GM19468 (cell line): Measurements from ENCODE around the gene FXYD7.
"Not testable (repeated sequence)": the region's sequence is repeated elsewhere in the genome, so short reads cannot be mapped to it uniquely, and the experiment has no call there.

Experiments used
- ATAC-seq: cut with Tn5 transposase; IDR thresholded peaks from one replicate; pipeline ENCODE4 v1.9.1; 2021; ENCODE audit warnings: mild to moderate bottlenecking, moderate library complexity, moderate number of reproducible peaks; ENCODE audit not compliant: unreplicated experiment; ENCODE audit errors: extremely low read depth

The FXYD7 gene

GRCh38 chr19:35125270-35125717 is 17.8 kb upstream of the FXYD7 start:
- no peak for ATAC-seq

DNA sequence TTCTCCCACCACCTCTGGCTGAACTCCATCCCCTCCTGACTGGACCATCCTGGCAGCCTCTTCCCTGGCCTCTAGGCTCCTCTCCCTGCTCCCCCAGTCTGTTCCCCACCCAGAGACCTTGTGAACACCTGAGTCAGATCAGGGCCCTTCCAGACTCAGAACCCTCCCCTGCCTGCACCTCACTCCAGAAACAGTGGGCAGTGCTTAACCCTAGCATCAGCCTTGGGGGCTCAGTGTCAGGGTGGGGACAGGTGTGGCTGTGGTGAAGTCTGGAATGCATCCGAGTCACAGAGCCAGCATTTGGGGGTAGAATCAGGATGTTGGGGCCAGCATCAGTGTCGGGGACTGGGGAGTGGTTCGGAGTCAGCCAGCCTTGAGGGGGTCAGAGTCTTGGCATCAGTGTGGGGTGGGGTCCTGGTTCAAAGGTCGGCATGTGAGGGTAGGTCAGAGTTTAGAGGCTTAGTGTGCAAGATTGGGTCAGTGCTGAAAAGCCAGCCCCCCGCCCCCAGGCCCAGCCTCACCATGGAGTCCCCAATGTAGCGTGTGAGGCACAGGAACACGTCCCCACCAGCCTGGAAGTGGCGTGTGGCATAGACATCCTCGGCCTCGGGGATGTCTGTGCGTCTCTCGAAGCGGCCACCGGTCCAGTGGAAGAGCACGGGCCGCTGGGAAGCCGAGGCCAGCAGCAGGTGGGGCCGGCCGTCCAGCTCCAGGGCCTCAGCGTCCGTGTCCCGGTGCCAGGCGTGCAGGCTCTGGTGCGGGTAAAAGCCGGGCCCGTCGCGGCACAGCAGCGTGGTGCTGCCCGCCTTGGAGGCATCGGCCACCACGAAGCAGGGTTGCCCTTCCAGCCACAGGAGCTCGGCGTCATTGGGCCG is 17.1 kb upstream of the FXYD7 start:
- no peak for ATAC-seq

DNA sequence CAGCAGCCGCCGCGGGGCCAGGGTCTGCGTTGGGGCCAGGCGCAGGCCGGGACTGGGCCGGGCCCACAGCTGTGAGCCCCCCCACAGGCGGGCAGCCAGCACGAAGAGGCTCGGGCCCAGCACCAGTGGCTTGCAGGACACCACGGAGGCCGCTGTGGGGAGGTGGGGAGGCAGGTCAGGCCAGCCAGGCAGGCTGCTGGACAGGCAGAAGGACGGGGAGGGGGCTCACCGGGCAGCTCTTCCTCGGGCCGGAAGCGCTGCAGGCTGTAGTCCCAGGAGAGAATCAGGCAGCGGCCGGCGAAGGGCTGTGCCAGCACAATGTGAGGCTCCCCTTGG is 16.5 kb upstream of the FXYD7 start:
- ATAC-seq = no peak

DNA sequence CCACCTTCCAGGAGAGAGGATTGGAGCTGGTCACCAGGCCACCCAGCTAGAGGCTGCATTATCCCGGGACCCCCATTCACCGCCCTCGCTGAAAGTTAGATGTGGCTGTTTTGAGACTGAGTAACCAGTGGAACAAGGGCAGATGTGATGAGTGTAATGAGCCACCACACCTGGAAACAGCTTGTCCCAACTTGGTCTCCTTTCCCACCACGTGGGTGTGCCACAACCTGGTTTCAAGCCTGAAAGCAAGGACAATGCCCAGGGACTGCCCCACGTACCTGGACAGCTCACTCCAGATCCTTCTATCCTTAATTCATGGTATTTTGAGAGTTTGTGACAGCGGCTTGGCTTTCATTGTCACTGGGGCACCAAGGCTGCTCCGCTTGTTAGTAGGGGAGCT is 15.2 kb upstream of the FXYD7 start:
- ATAC-seq = no peak

DNA sequence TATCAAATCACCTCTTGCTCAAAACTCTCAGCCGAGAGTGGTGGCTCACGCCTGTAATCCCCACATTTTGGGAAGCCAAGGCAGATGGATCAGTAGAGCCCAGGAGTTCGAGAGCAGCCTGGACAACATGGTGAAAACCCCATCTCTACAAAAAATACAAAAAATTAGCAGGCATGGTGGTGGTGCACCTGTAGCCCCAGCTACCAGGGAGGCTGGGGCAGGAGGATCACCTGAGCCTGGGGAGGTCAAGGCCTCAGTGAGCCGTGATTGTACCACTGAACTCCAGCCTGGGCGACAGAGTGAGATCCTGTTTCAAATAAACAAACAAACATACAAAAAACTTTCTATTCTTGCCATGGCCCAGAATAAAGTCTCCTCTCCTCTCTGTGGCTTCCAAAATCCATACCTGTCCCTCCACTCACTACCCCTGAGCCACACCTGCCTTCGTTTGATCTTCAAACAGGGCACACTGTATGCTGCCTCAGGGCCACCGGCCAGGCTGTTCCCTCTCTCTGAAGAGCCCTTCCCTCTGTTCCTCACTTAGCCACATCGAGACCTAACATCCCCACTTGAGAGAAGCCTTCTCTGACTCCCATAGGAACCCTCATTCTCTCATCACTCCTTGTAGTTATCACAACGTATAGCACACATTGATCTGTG is 14.5 kb upstream of the FXYD7 start:
- ATAC-seq = no peak

GRCh38 chr19:35129724-35130274 is 13.3 kb upstream of the FXYD7 start:
- not testable (repeated sequence) for ATAC-seq

DNA sequence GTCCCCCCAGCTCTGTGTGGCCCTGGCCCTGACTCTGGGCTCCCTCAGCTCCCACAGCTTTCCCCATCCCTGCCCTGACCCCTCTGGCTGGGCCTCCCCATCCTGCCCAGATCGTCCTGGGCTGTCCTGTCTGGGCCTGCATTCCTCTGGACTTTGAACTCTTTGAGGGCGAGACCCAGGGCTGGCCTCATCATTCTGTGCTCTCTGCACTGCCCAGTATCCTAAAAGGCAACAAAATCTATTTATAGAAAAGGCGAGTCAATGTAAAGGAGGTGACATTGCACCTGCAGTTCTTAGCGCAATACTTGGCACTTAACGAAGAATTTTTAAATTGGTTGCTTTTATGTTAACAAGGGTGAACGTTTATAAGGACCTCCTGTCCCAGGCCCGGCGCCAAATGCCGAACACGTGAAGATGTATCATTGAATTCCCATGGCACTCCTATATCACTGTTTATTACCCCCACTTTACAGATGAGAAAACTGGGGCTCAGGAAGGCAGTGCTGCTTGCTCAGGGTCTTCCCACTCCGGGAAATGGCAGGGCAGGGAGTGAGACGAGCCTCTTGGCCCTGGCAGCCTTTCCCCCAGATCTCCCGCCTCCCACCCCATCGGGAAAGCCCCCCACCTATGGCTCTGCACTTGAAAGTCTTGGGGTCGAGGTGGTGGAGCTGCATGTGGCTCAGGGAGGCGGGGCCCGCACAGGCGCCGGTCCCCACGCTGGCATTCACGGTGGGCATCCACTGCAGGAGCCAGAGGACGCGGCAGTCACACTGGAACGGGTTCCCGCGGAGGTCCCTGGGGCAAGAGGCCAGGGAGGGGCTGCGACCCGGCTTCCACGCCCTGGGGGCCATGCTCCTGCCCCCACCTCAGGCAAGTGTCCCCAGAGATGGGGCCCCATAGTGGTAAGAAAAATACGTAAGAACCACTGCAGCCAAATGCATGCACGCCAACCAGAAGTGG is 12.0 kb upstream of the FXYD7 start:
- ATAC-seq = no peak

- no peak for ATAC-seq
Measured at GRCh38 chr19:35132254-35132653, 10.8 kb upstream of the FXYD7 start.

DNA sequence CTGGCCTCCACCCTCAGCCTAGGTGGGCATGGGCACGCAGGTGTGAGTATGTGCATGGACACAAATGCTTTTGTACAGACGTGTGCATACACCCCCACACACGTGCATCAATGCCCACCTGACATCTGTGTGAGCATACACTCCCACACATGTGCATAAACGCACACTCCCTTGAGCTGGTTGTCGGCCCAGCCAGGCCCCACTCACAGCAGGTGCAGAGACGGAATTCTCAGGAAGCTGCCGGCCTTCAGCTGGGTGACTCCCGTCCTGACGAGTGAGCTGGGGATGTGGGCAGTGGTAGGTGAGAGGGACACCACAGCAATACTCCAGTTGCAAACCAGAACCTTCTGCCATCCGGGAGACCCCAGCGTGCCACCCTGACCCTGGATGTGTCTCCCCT is 9.2 kb upstream of the FXYD7 start:
- ATAC-seq = no peak

DNA sequence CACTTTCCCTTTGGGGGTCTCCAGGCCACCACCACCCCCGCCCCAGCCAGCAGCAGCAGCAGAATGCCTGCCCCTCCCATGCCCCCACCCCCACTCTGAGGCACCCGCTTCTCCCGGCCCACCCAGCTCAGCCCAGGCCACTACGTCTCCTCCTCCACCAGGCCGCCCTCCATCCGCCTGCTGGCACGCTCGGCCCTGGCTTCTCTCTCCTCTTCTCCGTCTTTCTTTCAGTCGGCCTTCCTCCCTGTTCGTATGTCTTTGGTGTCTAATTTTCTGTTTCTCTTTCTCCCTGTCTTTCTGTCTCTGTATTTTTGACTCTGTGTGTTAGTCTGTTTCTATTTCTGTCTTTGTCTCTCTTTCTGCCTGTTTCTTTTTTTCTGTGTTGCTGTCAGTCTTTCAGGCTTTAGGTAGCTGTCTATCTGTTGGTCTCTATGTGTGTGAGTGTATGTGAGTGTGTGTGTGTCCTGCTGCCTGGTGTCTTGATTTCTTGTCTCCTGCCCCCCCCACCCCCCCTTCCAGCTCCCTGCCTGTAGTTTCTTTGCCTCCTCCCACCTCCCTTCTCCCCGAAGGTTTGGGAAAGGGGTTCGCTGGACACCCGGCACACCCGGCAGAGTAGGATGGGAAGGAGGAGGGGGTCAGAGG is 8.3 kb upstream of the FXYD7 start, which contains the start of gene LGI4:
LGI4 (minus strand) TSS at position 459 of the 642 bp plus-strand sequence; CDS start at position 80, 379 bp downstream.
- no peak for ATAC-seq

DNA sequence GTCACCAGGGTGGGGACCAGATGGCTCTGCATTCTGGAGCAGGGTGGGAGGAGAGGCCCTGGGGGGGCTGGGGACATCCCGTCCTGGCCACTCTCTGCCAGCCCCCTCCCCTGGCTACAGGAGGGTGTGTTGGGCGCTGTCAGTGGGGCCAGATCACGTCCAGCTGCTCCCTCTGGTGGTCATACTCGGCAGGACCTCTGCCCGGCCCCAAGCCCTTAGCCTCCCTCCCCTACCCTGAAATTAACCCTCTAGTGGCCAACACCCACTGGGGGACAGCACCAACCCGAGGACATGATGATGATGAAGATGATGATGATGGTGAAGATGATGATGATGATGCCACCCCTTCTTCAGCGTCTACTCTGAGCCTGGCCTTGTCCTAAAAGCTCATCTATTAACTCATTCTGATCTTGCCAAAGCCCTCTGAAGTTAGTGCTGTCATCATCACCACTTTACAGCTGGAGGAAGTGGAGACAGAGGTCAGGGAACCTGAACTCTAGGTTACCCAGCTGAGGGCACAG is 7.6 kb upstream of the FXYD7 start:
- ATAC-seq = no peak

DNA sequence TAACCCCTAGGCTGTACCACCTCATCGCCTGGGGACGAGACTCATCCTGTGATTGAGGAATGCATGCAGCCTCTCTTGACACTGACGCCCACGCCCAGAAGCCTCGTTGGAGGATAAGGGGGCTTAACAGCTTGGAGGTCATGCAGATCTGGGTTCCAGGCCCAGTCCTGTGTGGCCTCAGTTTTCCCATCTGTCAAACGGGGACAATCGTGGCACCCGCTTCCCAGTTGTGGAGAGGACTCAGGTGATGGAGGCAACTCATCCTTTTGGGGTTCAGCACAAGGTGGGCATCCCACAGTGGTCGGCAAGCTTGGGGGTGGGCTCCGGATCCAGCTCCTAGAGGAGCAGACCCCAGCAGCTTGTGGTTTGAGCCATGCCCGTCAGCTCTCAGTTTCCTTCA is 6.8 kb upstream of the FXYD7 start:
- no peak for ATAC-seq

- ATAC-seq = no peak
Measured at GRCh38 chr19:35136977-35137702, 5.9 kb upstream of the FXYD7 start.

- no peak for ATAC-seq
Measured at GRCh38 chr19:35138305-35138892, 4.7 kb upstream of the FXYD7 start, which contains the start of gene FXYD1. FXYD1 (plus strand) TSS chr19:35138824; CDS start chr19:35140080, 1,256 bp downstream.

GRCh38 chr19:35140207-35140961 is 2.7 kb upstream of the FXYD7 start:
- no peak for ATAC-seq

- ATAC-seq = no peak
Measured at GRCh38 chr19:35140962-35141836, 1.9 kb upstream of the FXYD7 start.
